Naive thymus-derived CD8-positive, alpha-beta T cell (primary cell): ENCODE results near the gene MT1A. TPM values are rescaled to one million over a fixed set of nuclear protein-coding genes. Genes with fewer than 3 reads are reported as not detected.

Experiments used
- ATAC-seq, 2 donors: fragments of 150-1000 bp; cut with Tn5 transposase in 1 of 2; sonication (Bioruptor Pico), chemical (Tn5 transposase) in 1 of 2; 1 replicate in 1 of 2; 2 replicates in 1 of 2; pipeline ENCODE4 v1.10.0; 2021; ENCODE audit warnings: mild to moderate bottlenecking in 2 of 2, moderate library complexity in 2 of 2
- POLR2A ChIA-PET: fragments of 350-600 bp; sonication (Branson Sonifier 250); formaldehyde crosslinking; loops from one replicate; lab custom pipeline; 2021; ENCODE audit warnings: antibody characterized with exemption; lab: Charles Lee
- DNase-seq, 10 donors: peaks; one replicate each; pipeline versions ENCODE4 v3.0.0 to v3.0.0-alpha.2; 2020 to 2022
- H3K27ac Mint-ChIP-seq, 10 donors: one replicate each; pipeline ENCODE4 v1.8.0; 2020 to 2022; ENCODE audit warnings: mild to moderate bottlenecking in 10 of 10, mixed read lengths in 10 of 10, moderate library complexity in 4 of 10, inconsistent platforms in 1 of 10
- H3K27me3 Mint-ChIP-seq, 5 donors: one replicate each; pipeline ENCODE4 v1.8.0; 2021 to 2022; ENCODE audit warnings: mixed read lengths in 5 of 5
- H3K36me3 Mint-ChIP-seq, 3 donors: one replicate each; pipeline ENCODE4 v1.8.0; 2020 to 2022; ENCODE audit warnings: mixed read lengths in 3 of 3, mild to moderate bottlenecking in 2 of 3, inconsistent platforms in 1 of 3
- H3K4me1 Mint-ChIP-seq, 4 donors: one replicate each; pipeline ENCODE4 v1.8.0; 2021 to 2022; ENCODE audit warnings: mixed read lengths in 4 of 4
- H3K4me3 Mint-ChIP-seq, 10 donors: one replicate each; pipeline ENCODE4 v1.8.0; 2020 to 2022; ENCODE audit warnings: mild to moderate bottlenecking in 10 of 10, mixed read lengths in 10 of 10, moderate library complexity in 6 of 10, inconsistent platforms in 1 of 10
- H3K9me3 Mint-ChIP-seq, 9 donors: one replicate each; pipeline ENCODE4 v1.8.0; 2020 to 2022; ENCODE audit warnings: mixed read lengths in 9 of 9, mild to moderate bottlenecking in 3 of 9, inconsistent platforms in 1 of 9, moderate library complexity in 1 of 9
- polyA plus RNA-seq, 3 donors: library from polyadenylated mRNA; unstranded; fragments of 300-500 nt; fragmentation: Illumina TruSeq; gene quantifications; one replicate each; pipeline ENCODE4 v1.2.3, GENCODE V29; 2021
- total RNA-seq, 8 experiments: library from RNA in 2 of 8; stranded (reverse) in 2 of 8; gene quantifications; one replicate each; pipeline ENCODE4 v1.2.3 and lab custom pipeline; 2021 to 2026

Gene MT1A
- total and polyA plus RNA-seq, 5 experiments from 2014 or later: not detected

GRCh38 chr16:56684926-56685590, 46.6 kb downstream of the MT1A start:
- Mint-ChIP-seq H3K9me3 (peaks cover 0 to 6% (median 3%) of the 10 kb centered on the region in 9 donors), H3K27me3 (no peaks in the 10 kb centered on the region), H3K27ac (no peak overlapping the region), H3K36me3 (peaks cover 5 to 12% (median 8%) of the 10 kb centered on the region in 3 donors), H3K4me3 (no peak overlapping the region), H3K4me1 (peaks cover 17 to 36% (median 27%) of the 10 kb centered on the region in 4 donors)
- POLR2A ChIA-PET: interaction anchor here (0.6 to 3.6 kb wide), 3 partner anchors 16 to 167 kb away, joined by 3 to 18 read pairs (median 3); no protein-coding TSS in a partner anchor
- no peak for DNase-seq
- no peak for ATAC-seq

DNA sequence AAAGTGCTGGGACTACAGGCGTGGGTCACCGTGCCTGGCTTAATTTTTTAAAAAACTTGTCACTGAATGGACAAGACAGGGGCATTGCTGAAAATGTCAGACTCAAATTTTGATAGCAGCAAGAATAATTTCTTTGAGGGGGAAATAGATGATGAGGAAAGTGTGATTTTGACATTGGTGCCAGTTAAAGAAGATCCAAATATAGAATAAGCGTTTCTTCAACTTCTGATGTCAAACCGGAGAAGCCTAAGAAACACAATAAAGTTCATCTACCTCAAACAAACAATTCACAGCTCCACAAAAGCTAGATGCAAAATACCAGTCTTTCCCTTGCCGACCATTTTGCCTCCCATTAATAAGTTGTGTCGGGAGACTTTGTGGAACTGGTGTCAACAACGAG, 48.3 kb downstream of the MT1A start:
- Mint-ChIP-seq H3K27ac (no peak overlapping the region), H3K4me3 (no peak overlapping the region), H3K36me3 (peaks cover 5 to 12% (median 8%) of the 10 kb centered on the region in 3 donors), H3K4me1 (peaks cover 12 to 29% (median 20%) of the 10 kb centered on the region in 4 donors), H3K9me3 (peaks cover 0 to 6% (median 3%) of the 10 kb centered on the region in 9 donors), H3K27me3 (no peaks in the 10 kb centered on the region)
- ATAC-seq (no peak), DNase-seq (no peak)
- POLR2A ChIA-PET: interaction anchor here (0.6 to 0.7 kb wide), 2 partner anchors 7 to 69 kb away, joined by 3 to 6 read pairs; no protein-coding TSS in a partner anchor

GRCh38 chr16:56688762-56689161, 50.3 kb downstream of the MT1A start:
- Mint-ChIP-seq H3K36me3 (peaks cover 5 to 12% (median 8%) of the 10 kb centered on the region in 3 donors), H3K4me1 (peaks cover 5 to 9% (median 7%) of the 10 kb centered on the region in 4 donors), H3K27ac (no peak overlapping the region), H3K4me3 (no peak overlapping the region), H3K27me3 (no peaks in the 10 kb centered on the region), H3K9me3 (peaks cover 0 to 6% (median 3%) of the 10 kb centered on the region in 9 donors)
- ATAC-seq: no peak
- POLR2A ChIA-PET: interaction anchor here (1.2 kb wide), 1 partner anchor 10 kb away, joined by 3 read pairs; no protein-coding TSS in a partner anchor
- no peak for DNase-seq

DNA sequence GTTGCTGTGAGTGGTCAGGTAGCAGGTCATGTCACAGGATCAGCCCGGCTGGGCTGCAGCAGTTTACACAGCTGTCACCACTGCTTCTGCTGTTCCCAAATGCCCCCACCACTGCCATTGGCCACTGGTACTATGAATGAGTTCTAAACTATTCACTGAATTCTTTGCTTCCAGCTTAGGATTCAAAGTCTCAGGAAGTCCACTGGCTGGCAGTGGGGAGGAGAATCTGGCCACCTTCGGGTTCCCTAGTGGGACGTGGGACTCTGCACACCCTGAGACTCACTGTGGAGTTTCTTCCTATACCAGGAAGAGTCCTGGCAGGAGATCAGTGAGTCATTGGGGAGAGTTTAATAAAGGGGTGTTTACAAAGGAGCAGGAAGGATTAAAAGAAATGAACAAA, 50.7 kb downstream of the MT1A start:
- DNase-seq: no peak
- Mint-ChIP-seq H3K4me3 (no peak overlapping the region), H3K4me1 (peaks cover 2 to 5% (median 4%) of the 10 kb centered on the region in 4 donors), H3K27me3 (no peaks in the 10 kb centered on the region), H3K36me3 (peaks cover 5 to 12% (median 6%) of the 10 kb centered on the region in 3 donors), H3K27ac (no peak overlapping the region), H3K9me3 (peaks cover 0 to 6% (median 3%) of the 10 kb centered on the region in 9 donors)
- ATAC-seq: no peak
- POLR2A ChIA-PET: interaction anchor here (1.2 kb wide), 1 partner anchor 11 kb away, joined by 3 read pairs; no protein-coding TSS in a partner anchor

Other genes starting within 250 kb of the MT1A start
- 10 to 100 TPM; 74.0 to 83.0 TPM for gene AMFR, start 213.1 kb upstream of the MT1A start, total RNA-seq
- gene AMFR, start 213.1 kb upstream of the MT1A start, polyA plus RNA-seq: 10 to 100 TPM; 24.2 to 38.4 (median 36.2) TPM
- 100 to 1,000 TPM; 111 to 118 TPM for gene NUDT21, start 187.3 kb upstream of the MT1A start, total RNA-seq
- 10 to 100 TPM; 55.5 to 74.1 (median 71.8) TPM for gene NUDT21, start 187.3 kb upstream of the MT1A start, polyA plus RNA-seq
- 10 to 100 TPM; 48.0 to 55.0 TPM for gene OGFOD1, start 187.1 kb upstream of the MT1A start, total RNA-seq
- 100 to 1,000 TPM in 2 of 3 donors, 10 to 100 TPM in 1; 94.1 to 109 (median 103) TPM for gene OGFOD1, start 187.1 kb upstream of the MT1A start, polyA plus RNA-seq
- 100 to 1,000 TPM in 1 of 2 experiments, 10 to 100 TPM in 1; 94.7 to 107 TPM for gene BBS2, start 118.6 kb upstream of the MT1A start, total RNA-seq
- gene BBS2, start 118.6 kb upstream of the MT1A start, polyA plus RNA-seq: 10 to 100 TPM; 35.7 to 37.6 (median 36.1) TPM
- not detected for gene MT4, start 73.6 kb upstream of the MT1A start, total RNA-seq
- not detected for gene MT4, start 73.6 kb upstream of the MT1A start, polyA plus RNA-seq
- 1 to 10 TPM; 1.8 to 3.1 TPM for gene MT3, start 49.1 kb upstream of the MT1A start, total RNA-seq
- 10 to 100 TPM in 2 of 3 donors, 1 to 10 TPM in 1; 8.6 to 19.9 (median 19.2) TPM for gene MT3, start 49.1 kb upstream of the MT1A start, polyA plus RNA-seq
- gene MT2A, start 30.1 kb upstream of the MT1A start, total RNA-seq: 10 to 100 TPM; 32.3 to 39.0 TPM
- gene MT2A, start 30.1 kb upstream of the MT1A start, polyA plus RNA-seq: 100 to 1,000 TPM; 248 to 303 (median 294) TPM
- 1 to 10 TPM; 1.3 to 1.6 TPM for gene MT1E, start 12.9 kb upstream of the MT1A start, total RNA-seq
- 10 to 100 TPM in 2 of 3 donors, 1 to 10 TPM in 1; 7.1 to 21.9 (median 10.5) TPM for gene MT1E, start 12.9 kb upstream of the MT1A start, polyA plus RNA-seq
- not detected for gene MT1M, start 6.0 kb upstream of the MT1A start, total RNA-seq
- not detected for gene MT1M, start 6.0 kb upstream of the MT1A start, polyA plus RNA-seq
- gene MT1B, start 13.2 kb downstream of the MT1A start, total RNA-seq: not detected
- gene MT1B, start 13.2 kb downstream of the MT1A start, polyA plus RNA-seq: not detected
- gene MT1F, start 19.3 kb downstream of the MT1A start, total RNA-seq: 10 to 100 TPM; 18.4 to 18.9 TPM
- 10 to 100 TPM; 82.3 to 97.4 (median 94.2) TPM for gene MT1F, start 19.3 kb downstream of the MT1A start, polyA plus RNA-seq
- not detected for gene MT1G, start 29.4 kb downstream of the MT1A start, total RNA-seq
- under 1 TPM in 1 of 3 donors, not detected in 2; 0.74 TPM for gene MT1G, start 29.4 kb downstream of the MT1A start, polyA plus RNA-seq
- not detected for gene MT1H, start 31.1 kb downstream of the MT1A start, total RNA-seq
- not detected for gene MT1H, start 31.1 kb downstream of the MT1A start, polyA plus RNA-seq
- gene MT1X, start 43.8 kb downstream of the MT1A start, total RNA-seq: 10 to 100 TPM; 27.6 to 31.1 TPM
- gene MT1X, start 43.8 kb downstream of the MT1A start, polyA plus RNA-seq: 100 to 1,000 TPM; 185 to 201 (median 201) TPM
- 10 to 100 TPM; 82.5 to 85.0 TPM for gene NUP93, start 91.5 kb downstream of the MT1A start, total RNA-seq
- 100 to 1,000 TPM in 1 of 3 donors, 10 to 100 TPM in 2; 66.6 to 104 (median 77.5) TPM for gene NUP93, start 91.5 kb downstream of the MT1A start, polyA plus RNA-seq
- not detected for gene SLC12A3, start 226.5 kb downstream of the MT1A start, total RNA-seq
- not detected for gene SLC12A3, start 226.5 kb downstream of the MT1A start, polyA plus RNA-seq